H1 (cell line): ENCODE measurements around the gene ROR1. TPM values are rescaled to one million over a fixed set of nuclear protein-coding genes. Genes with fewer than 3 reads are reported as not detected.

Experiments used
- ATF2 ChIP-seq: IDR thresholded peaks from 2 replicates; pipeline ENCODE4 v1.6.1; 2012; ENCODE audit warnings: low read length, inconsistent platforms
- GTF2F1 ChIP-seq: IDR thresholded peaks from 2 replicates; pipeline ENCODE4 v1.6.1; 2012; ENCODE audit warnings: low read depth, low read length, improper control_type of control experiment, borderline replicate concordance
- JUN ChIP-seq: IDR thresholded peaks from 2 replicates; pipeline ENCODE4 v1.6.1; 2011; ENCODE audit warnings: low read depth, mild to moderate bottlenecking, improper control_type of control experiment, low read length
- RBBP5 ChIP-seq: IDR thresholded peaks from 2 replicates; pipeline ENCODE4 v1.7.1; 2012; ENCODE audit warnings: low read depth, mild to moderate bottlenecking, inconsistent platforms, low read length, moderate library complexity, borderline replicate concordance
- RXRA ChIP-seq: IDR thresholded peaks from 2 replicates; pipeline ENCODE4 v1.6.1; 2011; ENCODE audit warnings: low read depth, mild to moderate bottlenecking, low read length, moderate library complexity; ENCODE audit not compliant: insufficient read depth
- TAF7 ChIP-seq: optimal IDR thresholded peaks from 2 replicates; pipeline ENCODE3; 2011; ENCODE audit warnings: low read depth, mild to moderate bottlenecking, inconsistent platforms, low read length, moderate library complexity, borderline replicate concordance
- polyA plus RNA-seq, 7 experiments: library from polyadenylated mRNA; depleted of rRNA in 3 of 7; stranded (reverse) in 5 of 7; unstranded in 2 of 7; fragments of >200 nt in 5 of 7; fragments of 200-250 nt in 2 of 7; gene quantifications; 1 replicate in 5 of 7; 2 replicates in 1 of 7; 4 replicates in 1 of 7; pipeline versions ENCODE4 v1.2.1 to v1.2.3, GENCODE V29; 2011 to 2013; ENCODE audit warnings: missing spikeins in 2 of 7, mixed read lengths in 2 of 7
- total RNA-seq: library from RNA; stranded (reverse); fragmentation: NEBNext Ultra II Directional; extraction: Animal tissue kit (Norgen Biotek cat#: 25700); gene quantifications from 2 replicates; pipeline ENCODE4 v1.2.1, GENCODE V29; 2021
- TF ChIP-seq, protein P1 (sequence below): fragments of 300-600 bp; sonication (generic); IDR thresholded peaks from 2 replicates; pipeline ENCODE4 v1.7.1; 2012; ENCODE audit warnings: low read length, moderate library complexity, mild to moderate bottlenecking, inconsistent platforms; ENCODE audit not compliant: insufficient replicate concordance

The ROR1 gene
- total and polyA plus RNA-seq, 2 of the 8 experiments (the other 6 are each of a cell fraction or from before 2014, with no cell fraction given): 33.6 to 73.6 TPM

DNA sequence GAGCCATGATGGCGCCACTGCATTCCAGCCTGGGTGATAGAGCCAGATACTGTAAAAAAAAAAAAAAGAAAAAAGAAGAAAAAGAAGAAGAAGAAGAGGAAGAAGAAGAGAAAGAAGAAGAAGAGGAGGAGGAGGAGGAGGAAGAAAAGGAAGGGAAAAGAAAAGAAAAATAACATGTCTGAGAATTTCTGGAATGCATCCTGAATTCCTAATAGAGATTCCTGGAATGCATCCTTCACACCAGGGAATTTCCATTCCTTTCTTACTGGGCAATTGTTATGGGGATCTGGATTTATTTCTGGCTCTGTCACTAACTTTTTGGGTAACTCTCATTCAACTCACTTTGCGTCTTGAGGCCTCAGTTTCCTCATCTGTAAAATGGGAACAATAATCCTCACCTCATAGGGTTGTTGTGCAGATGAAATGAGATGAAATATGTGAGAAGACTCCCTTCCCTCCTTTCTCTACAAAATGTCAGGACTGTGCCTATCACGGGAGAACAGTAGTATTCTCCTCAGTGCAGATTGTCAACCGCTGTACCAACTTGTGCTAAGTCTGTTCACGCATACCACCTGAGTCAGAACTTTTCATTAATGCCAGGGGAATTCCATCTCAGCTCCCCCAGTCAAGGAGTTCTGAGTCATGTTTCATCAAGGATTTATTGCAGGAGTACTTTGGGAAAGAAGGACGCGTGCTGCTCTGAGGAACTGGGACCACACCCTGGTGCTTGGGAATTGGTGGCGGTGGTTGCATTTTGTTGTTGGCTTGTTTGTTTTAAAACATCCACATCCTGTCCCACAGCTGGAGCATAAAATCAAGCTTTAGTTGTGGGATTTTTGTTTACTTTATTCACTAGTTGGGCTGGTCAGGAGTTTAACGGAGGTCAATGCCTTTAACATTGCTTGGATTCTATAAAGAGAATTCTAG, 42.4 kb upstream of the ROR1 start (continued):
- TF ChIP-seq, protein P1, sequence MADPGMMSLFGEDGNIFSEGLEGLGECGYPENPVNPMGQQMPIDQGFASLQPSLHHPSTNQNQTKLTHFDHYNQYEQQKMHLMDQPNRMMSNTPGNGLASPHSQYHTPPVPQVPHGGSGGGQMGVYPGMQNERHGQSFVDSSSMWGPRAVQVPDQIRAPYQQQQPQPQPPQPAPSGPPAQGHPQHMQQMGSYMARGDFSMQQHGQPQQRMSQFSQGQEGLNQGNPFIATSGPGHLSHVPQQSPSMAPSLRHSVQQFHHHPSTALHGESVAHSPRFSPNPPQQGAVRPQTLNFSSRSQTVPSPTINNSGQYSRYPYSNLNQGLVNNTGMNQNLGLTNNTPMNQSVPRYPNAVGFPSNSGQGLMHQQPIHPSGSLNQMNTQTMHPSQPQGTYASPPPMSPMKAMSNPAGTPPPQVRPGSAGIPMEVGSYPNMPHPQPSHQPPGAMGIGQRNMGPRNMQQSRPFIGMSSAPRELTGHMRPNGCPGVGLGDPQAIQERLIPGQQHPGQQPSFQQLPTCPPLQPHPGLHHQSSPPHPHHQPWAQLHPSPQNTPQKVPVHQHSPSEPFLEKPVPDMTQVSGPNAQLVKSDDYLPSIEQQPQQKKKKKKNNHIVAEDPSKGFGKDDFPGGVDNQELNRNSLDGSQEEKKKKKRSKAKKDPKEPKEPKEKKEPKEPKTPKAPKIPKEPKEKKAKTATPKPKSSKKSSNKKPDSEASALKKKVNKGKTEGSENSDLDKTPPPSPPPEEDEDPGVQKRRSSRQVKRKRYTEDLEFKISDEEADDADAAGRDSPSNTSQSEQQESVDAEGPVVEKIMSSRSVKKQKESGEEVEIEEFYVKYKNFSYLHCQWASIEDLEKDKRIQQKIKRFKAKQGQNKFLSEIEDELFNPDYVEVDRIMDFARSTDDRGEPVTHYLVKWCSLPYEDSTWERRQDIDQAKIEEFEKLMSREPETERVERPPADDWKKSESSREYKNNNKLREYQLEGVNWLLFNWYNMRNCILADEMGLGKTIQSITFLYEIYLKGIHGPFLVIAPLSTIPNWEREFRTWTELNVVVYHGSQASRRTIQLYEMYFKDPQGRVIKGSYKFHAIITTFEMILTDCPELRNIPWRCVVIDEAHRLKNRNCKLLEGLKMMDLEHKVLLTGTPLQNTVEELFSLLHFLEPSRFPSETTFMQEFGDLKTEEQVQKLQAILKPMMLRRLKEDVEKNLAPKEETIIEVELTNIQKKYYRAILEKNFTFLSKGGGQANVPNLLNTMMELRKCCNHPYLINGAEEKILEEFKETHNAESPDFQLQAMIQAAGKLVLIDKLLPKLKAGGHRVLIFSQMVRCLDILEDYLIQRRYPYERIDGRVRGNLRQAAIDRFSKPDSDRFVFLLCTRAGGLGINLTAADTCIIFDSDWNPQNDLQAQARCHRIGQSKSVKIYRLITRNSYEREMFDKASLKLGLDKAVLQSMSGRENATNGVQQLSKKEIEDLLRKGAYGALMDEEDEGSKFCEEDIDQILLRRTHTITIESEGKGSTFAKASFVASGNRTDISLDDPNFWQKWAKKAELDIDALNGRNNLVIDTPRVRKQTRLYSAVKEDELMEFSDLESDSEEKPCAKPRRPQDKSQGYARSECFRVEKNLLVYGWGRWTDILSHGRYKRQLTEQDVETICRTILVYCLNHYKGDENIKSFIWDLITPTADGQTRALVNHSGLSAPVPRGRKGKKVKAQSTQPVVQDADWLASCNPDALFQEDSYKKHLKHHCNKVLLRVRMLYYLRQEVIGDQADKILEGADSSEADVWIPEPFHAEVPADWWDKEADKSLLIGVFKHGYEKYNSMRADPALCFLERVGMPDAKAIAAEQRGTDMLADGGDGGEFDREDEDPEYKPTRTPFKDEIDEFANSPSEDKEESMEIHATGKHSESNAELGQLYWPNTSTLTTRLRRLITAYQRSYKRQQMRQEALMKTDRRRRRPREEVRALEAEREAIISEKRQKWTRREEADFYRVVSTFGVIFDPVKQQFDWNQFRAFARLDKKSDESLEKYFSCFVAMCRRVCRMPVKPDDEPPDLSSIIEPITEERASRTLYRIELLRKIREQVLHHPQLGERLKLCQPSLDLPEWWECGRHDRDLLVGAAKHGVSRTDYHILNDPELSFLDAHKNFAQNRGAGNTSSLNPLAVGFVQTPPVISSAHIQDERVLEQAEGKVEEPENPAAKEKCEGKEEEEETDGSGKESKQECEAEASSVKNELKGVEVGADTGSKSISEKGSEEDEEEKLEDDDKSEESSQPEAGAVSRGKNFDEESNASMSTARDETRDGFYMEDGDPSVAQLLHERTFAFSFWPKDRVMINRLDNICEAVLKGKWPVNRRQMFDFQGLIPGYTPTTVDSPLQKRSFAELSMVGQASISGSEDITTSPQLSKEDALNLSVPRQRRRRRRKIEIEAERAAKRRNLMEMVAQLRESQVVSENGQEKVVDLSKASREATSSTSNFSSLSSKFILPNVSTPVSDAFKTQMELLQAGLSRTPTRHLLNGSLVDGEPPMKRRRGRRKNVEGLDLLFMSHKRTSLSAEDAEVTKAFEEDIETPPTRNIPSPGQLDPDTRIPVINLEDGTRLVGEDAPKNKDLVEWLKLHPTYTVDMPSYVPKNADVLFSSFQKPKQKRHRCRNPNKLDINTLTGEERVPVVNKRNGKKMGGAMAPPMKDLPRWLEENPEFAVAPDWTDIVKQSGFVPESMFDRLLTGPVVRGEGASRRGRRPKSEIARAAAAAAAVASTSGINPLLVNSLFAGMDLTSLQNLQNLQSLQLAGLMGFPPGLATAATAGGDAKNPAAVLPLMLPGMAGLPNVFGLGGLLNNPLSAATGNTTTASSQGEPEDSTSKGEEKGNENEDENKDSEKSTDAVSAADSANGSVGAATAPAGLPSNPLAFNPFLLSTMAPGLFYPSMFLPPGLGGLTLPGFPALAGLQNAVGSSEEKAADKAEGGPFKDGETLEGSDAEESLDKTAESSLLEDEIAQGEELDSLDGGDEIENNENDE: no peak
- TF ChIP-seq TAF7: no peak
- no peak for TF ChIP-seq RBBP5
- TF ChIP-seq ATF2: peak; percentile 91
- TF ChIP-seq RXRA: no peak
- TF ChIP-seq JUN: no peak
- TF ChIP-seq GTF2F1: no peak
